ENCODE data around the gene IRF1. TPM values are rescaled to one million over a fixed set of nuclear protein-coding genes. Genes with fewer than 3 reads are reported as not detected.

Gene IRF1
- total and polyA plus RNA-seq, 5 donors from 2014 or later, result 160 to 924 (median 190) TPM

GRCh38 chr5:132505641-132506040 lies 15.1 kb upstream of the IRF1 start:
- H3K4me1 Mint-ChIP-seq, result peaks cover 0 to 8% (median 5%) of the 10 kb centered on the region in 4 donors
- peaks cover 0 to 6% (median 0%) of the 10 kb centered on the region in 7 donors for H3K9me3 Mint-ChIP-seq
- H3K4me3 ChIP-seq (ENCODE audit: low read depth, low read length), result no peak overlapping the region
- peaks cover 30% of the 10 kb centered on the region for H3K27me3 Mint-ChIP-seq
- H3K36me3 Mint-ChIP-seq, result no peaks in the 10 kb centered on the region
- H3K27ac ChIP-seq (ENCODE audit: insufficient read depth, low read length, poor library complexity, severe bottlenecking), result no peak overlapping the region
- H3K36me3 ChIP-seq (ENCODE audit: control insufficient read depth, insufficient read depth, low read length), result no peaks in the 10 kb centered on the region
- H3K27me3 ChIP-seq (ENCODE audit: control insufficient read depth, insufficient read depth, low read length), result peaks cover 8% of the 10 kb centered on the region
- H3K4me1 ChIP-seq (ENCODE audit: control insufficient read depth, insufficient read depth, low read length, poor library complexity, severe bottlenecking), result peaks cover 9% of the 10 kb centered on the region
- DNase-seq (no peak), ATAC-seq (ENCODE audit: low read depth in 2 of 2) (no peak)
- no peak overlapping the region for H3K4me3 Mint-ChIP-seq
- no peaks in the 10 kb centered on the region for H3K9me3 ChIP-seq (ENCODE audit: control insufficient read depth in 2 of 2, low read length in 2 of 2)
- H3K27ac Mint-ChIP-seq, result no peak overlapping the region

- Histone ChIP-seq H3K36me3 (ENCODE audit: control insufficient read depth, insufficient read depth, low read length) (no peaks in the 10 kb centered on the region), H3K27ac (ENCODE audit: insufficient read depth, low read length, poor library complexity, severe bottlenecking) (no peak overlapping the region), H3K4me3 (ENCODE audit: low read depth, low read length) (no peak overlapping the region), H3K9me3 (ENCODE audit: control insufficient read depth in 2 of 2, low read length in 2 of 2) (no peaks in the 10 kb centered on the region), H3K4me1 (ENCODE audit: control insufficient read depth, insufficient read depth, low read length, poor library complexity, severe bottlenecking) (peaks cover 14% of the 10 kb centered on the region), H3K27me3 (ENCODE audit: control insufficient read depth, insufficient read depth, low read length) (peaks cover 5% of the 10 kb centered on the region)
- ATAC-seq (ENCODE audit: low read depth in 2 of 2), result no peak
- H3K9me3 Mint-ChIP-seq, result peaks cover 0 to 3% (median 0%) of the 10 kb centered on the region in 7 donors
- no peak for DNase-seq
- peaks cover 27% of the 10 kb centered on the region for H3K27me3 Mint-ChIP-seq
- H3K4me1 Mint-ChIP-seq, result peaks cover 0 to 13% (median 7%) of the 10 kb centered on the region in 4 donors
- no peaks in the 10 kb centered on the region for H3K36me3 Mint-ChIP-seq
- H3K27ac Mint-ChIP-seq, result no peak overlapping the region
- H3K4me3 Mint-ChIP-seq, result peak overlapping the region in 1 of 4 donors; percentile 29
These were observed 14.2 kb upstream of the IRF1 start for GRCh38 chr5:132504746-132505145.

DNA sequence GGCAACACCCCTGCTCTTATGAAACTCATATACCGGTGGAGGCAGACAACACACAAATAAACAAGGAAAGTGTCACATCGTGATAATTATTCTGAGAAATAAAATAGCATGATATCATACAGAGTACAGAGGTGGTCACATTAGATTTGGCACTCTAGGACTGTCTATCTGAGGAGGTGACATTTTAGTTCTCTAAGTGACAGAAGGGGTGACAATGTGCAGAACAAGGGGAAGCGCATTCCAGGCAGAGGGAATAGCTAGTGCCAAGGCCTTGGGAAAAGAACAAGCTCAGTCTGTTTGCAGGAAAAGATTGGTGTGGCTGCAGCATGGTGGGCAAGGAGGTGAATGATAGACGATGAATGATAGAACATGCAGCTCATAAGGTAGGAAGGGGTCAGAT lies 12.7 kb upstream of the IRF1 start:
- H3K9me3 Mint-ChIP-seq, result no peaks in the 10 kb centered on the region
- H3K4me1 Mint-ChIP-seq, result peaks cover 0 to 25% (median 12%) of the 10 kb centered on the region in 4 donors
- H3K4me3 Mint-ChIP-seq, result no peak overlapping the region
- Histone ChIP-seq H3K9me3 (ENCODE audit: control insufficient read depth in 2 of 2, low read length in 2 of 2) (no peaks in the 10 kb centered on the region), H3K27ac (ENCODE audit: insufficient read depth, low read length, poor library complexity, severe bottlenecking) (no peak overlapping the region), H3K4me1 (ENCODE audit: control insufficient read depth, insufficient read depth, low read length, poor library complexity, severe bottlenecking) (peaks cover 19% of the 10 kb centered on the region), H3K4me3 (ENCODE audit: low read depth, low read length) (no peak overlapping the region), H3K27me3 (ENCODE audit: control insufficient read depth, insufficient read depth, low read length) (peaks cover 2% of the 10 kb centered on the region), H3K36me3 (ENCODE audit: control insufficient read depth, insufficient read depth, low read length) (no peaks in the 10 kb centered on the region)
- H3K27me3 Mint-ChIP-seq, result peaks cover 12% of the 10 kb centered on the region
- no peaks in the 10 kb centered on the region for H3K36me3 Mint-ChIP-seq
- ATAC-seq (ENCODE audit: low read depth in 2 of 2) (no peak), DNase-seq (no peak)
- peak overlapping the region in 1 of 3 donors; percentile 4 for H3K27ac Mint-ChIP-seq

DNA sequence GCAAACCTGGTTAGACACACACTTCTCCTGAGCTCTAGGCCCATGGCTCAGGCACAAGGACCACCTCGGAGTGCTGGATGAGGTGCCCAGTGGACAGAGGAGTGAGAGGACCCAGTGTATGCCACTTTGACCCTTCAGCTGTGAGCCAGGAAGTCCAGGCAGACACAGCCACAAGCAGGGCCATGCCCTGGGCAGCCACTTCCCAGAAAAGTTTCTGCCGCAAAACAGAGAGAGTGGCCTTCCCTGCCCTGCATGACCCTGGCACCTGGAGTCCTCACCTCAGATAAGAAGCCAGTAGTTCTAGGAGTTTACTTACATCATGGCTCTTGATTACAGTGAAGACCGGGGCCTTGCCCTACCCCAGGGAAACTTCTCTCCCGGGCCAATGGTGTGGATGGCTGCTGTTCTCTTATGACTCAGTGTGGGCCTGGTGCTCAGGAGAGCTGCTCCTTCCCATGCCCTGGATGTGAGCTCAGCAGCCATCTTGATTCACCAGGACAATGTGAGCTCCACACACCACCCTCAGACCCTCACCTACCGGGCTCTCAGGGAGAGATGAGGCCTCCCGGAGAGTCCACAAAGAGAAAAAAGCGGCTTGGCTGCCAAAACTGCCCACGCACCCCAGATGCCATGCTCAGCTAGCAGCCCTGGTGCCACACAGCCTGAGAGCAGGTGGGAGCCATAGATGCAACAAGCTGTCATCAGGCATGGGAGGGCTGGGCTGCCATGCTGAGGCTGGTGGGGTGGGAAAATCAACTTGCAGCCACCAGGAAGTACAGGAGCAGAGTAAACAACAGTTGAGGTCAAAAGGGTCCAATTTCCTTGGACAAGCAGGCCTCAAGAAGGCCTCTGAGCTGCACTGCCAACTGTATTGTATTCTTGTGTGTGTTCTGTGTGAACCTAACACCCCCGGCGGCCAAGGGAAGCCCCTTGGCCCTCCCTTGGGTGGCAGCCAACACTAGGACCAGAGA lies 11.7 kb upstream of the IRF1 start:
- Histone ChIP-seq H3K9me3 (ENCODE audit: control insufficient read depth in 2 of 2, low read length in 2 of 2) (no peaks in the 10 kb centered on the region), H3K36me3 (ENCODE audit: control insufficient read depth, insufficient read depth, low read length) (no peaks in the 10 kb centered on the region), H3K4me1 (ENCODE audit: control insufficient read depth, insufficient read depth, low read length, poor library complexity, severe bottlenecking) (peaks cover 22% of the 10 kb centered on the region), H3K27ac (ENCODE audit: insufficient read depth, low read length, poor library complexity, severe bottlenecking) (no peak overlapping the region), H3K27me3 (ENCODE audit: control insufficient read depth, insufficient read depth, low read length) (no peaks in the 10 kb centered on the region), H3K4me3 (ENCODE audit: low read depth, low read length) (no peak overlapping the region)
- Mint-ChIP-seq H3K27me3 (peaks cover 4% of the 10 kb centered on the region), H3K4me1 (peaks cover 0 to 28% (median 14%) of the 10 kb centered on the region in 4 donors), H3K4me3 (no peak overlapping the region), H3K36me3 (no peaks in the 10 kb centered on the region), H3K9me3 (no peaks in the 10 kb centered on the region), H3K27ac (no peak overlapping the region)
- ATAC-seq (ENCODE audit: low read depth in 2 of 2) (no peak), DNase-seq (no peak)

DNA sequence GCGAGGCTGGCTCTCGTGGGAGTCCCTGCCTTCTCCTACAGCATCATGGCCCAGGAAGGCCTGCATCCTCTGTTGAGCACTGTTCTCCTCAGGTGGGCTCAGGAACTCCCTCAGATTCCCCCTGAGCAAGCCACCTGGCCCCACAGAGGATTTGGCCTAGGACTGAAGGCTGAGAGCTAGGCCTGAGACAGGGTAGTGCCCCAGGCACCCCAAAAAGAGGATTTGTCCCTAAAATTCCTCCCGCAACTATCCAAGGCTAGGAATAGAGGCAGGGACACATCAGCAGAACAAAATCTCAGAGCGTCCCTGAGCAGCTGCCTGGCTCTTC lies 11.0 kb upstream of the IRF1 start:
- no peaks in the 10 kb centered on the region for H3K9me3 ChIP-seq (ENCODE audit: control insufficient read depth in 2 of 2, low read length in 2 of 2)
- no peak overlapping the region for H3K27ac ChIP-seq (ENCODE audit: insufficient read depth, low read length, poor library complexity, severe bottlenecking)
- no peaks in the 10 kb centered on the region for H3K27me3 ChIP-seq (ENCODE audit: control insufficient read depth, insufficient read depth, low read length)
- Mint-ChIP-seq H3K9me3 (no peaks in the 10 kb centered on the region), H3K4me1 (peaks cover 0 to 30% (median 15%) of the 10 kb centered on the region in 4 donors), H3K36me3 (no peaks in the 10 kb centered on the region), H3K27ac (peak overlapping the region in 1 of 3 donors; percentile 40), H3K27me3 (no peaks in the 10 kb centered on the region), H3K4me3 (peak overlapping the region in 1 of 4 donors; percentile 36)
- peaks cover 28% of the 10 kb centered on the region for H3K4me1 ChIP-seq (ENCODE audit: control insufficient read depth, insufficient read depth, low read length, poor library complexity, severe bottlenecking)
- no peak for DNase-seq
- ATAC-seq (ENCODE audit: low read depth in 2 of 2), result no peak
- no peaks in the 10 kb centered on the region for H3K36me3 ChIP-seq (ENCODE audit: control insufficient read depth, insufficient read depth, low read length)
- H3K4me3 ChIP-seq (ENCODE audit: low read depth, low read length), result no peak overlapping the region

DNA sequence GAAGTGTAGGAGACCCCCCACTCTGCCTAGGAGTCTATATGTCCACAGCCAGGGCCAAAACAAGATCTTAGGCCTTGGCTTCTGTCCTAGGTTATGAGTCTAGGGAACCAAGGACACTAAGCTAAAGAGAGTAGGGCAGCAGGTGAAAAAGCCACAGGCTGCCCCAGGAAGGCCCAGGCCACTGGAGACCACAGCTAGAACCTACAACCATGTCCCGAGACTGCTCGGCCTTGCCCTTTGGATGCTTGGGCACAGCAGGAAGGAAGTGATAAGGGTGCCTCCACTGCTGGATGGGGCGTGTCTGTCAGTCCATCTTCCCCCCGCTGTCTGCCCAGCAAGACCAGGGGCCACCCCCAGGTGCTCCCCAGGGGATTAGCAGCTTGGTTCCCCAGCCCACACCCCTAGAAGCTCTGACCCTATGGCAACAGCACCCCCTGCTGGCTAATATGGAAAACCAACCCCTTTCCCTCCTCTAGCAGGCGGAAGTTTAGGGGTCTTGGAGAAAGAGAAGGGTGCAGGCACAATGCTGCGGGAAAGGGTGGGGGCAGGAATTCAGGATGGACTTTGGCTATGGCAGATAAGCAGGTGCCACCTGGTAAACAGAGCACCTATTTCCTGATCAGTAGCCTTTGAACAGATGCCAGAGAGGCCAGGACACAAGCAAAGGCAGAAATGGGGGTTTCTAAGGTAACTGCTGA lies 10.5 kb upstream of the IRF1 start:
- Mint-ChIP-seq H3K4me3 (peak overlapping the region in 2 of 4 donors; percentile 35 to 36), H3K9me3 (no peaks in the 10 kb centered on the region), H3K36me3 (no peaks in the 10 kb centered on the region), H3K27me3 (no peaks in the 10 kb centered on the region), H3K27ac (peak overlapping the region; percentile 40 to 58 (median 48)), H3K4me1 (peaks cover 0 to 34% (median 17%) of the 10 kb centered on the region in 4 donors)
- peak; percentile 68 to 83 (median 80) for DNase-seq
- Histone ChIP-seq H3K9me3 (ENCODE audit: control insufficient read depth in 2 of 2, low read length in 2 of 2) (no peaks in the 10 kb centered on the region), H3K27ac (ENCODE audit: insufficient read depth, low read length, poor library complexity, severe bottlenecking) (peak overlapping the region; percentile 53), H3K4me1 (ENCODE audit: control insufficient read depth, insufficient read depth, low read length, poor library complexity, severe bottlenecking) (peaks cover 29% of the 10 kb centered on the region), H3K27me3 (ENCODE audit: control insufficient read depth, insufficient read depth, low read length) (no peaks in the 10 kb centered on the region), H3K4me3 (ENCODE audit: low read depth, low read length) (no peak overlapping the region), H3K36me3 (ENCODE audit: control insufficient read depth, insufficient read depth, low read length) (no peaks in the 10 kb centered on the region)
- peak; percentile 32 to 38 for ATAC-seq (ENCODE audit: low read depth in 2 of 2)

- H3K4me3 Mint-ChIP-seq, result peak overlapping the region in 2 of 4 donors; percentile 35 to 36
- Histone ChIP-seq H3K4me1 (ENCODE audit: control insufficient read depth, insufficient read depth, low read length, poor library complexity, severe bottlenecking) (peaks cover 36% of the 10 kb centered on the region), H3K27ac (ENCODE audit: insufficient read depth, low read length, poor library complexity, severe bottlenecking) (peak overlapping the region; percentile 99), H3K9me3 (ENCODE audit: control insufficient read depth in 2 of 2, low read length in 2 of 2) (no peaks in the 10 kb centered on the region), H3K4me3 (ENCODE audit: low read depth, low read length) (no peak overlapping the region), H3K27me3 (ENCODE audit: control insufficient read depth, insufficient read depth, low read length) (no peaks in the 10 kb centered on the region), H3K36me3 (ENCODE audit: control insufficient read depth, insufficient read depth, low read length) (no peaks in the 10 kb centered on the region)
- no peaks in the 10 kb centered on the region for H3K36me3 Mint-ChIP-seq
- ATAC-seq (ENCODE audit: low read depth in 2 of 2) (no peak), DNase-seq (no peak)
- H3K4me1 Mint-ChIP-seq, result peaks cover 0 to 37% (median 18%) of the 10 kb centered on the region in 4 donors
- peak overlapping the region; percentile 40 to 92 (median 48) for H3K27ac Mint-ChIP-seq
- H3K27me3 Mint-ChIP-seq, result no peaks in the 10 kb centered on the region
- no peaks in the 10 kb centered on the region for H3K9me3 Mint-ChIP-seq
These were observed 9.8 kb upstream of the IRF1 start for GRCh38 chr5:132500244-132500930.

Measured in CD4-positive, CD25-positive, alpha-beta regulatory T cell (primary cell).